Suprapubic skin (tissue), 4 donors: ENCODE measurements around the gene CYB561D1. TPM values are rescaled to one million over a fixed set of nuclear protein-coding genes. Genes with fewer than 3 reads are reported as not detected.

Experiments used
- DNase-seq, 2 donors: peaks; one replicate each; pipeline ENCODE4 v3.0.0-alpha.2; 2019; ENCODE audit warnings: low spot score in 2 of 2
- H3K27ac ChIP-seq: fragments of 200-600 bp; sonication (generic); one replicate; pipeline ENCODE4 v1.5.1; 2019
- H3K27me3 ChIP-seq: fragments of 200-600 bp; sonication (generic); one replicate; pipeline ENCODE4 v1.5.1; 2019
- H3K36me3 ChIP-seq: fragments of 200-600 bp; sonication (generic); one replicate; pipeline ENCODE4 v1.5.1; 2019
- H3K4me1 ChIP-seq: fragments of 200-600 bp; sonication (generic); one replicate; pipeline ENCODE4 v1.5.1; 2019
- H3K4me3 ChIP-seq: fragments of 200-600 bp; sonication (generic); one replicate; pipeline ENCODE4 v1.5.1; 2019; ENCODE audit warnings: mild to moderate bottlenecking
- H3K9me3 ChIP-seq: fragments of 200-600 bp; sonication (generic); one replicate; pipeline ENCODE4 v1.5.1; 2019
- CTCF ChIP-seq, 2 donors: fragments of 200-600 bp in 1 of 2; fragments of 450-650 bp in 1 of 2; sonication (generic) in 1 of 2; IDR thresholded peaks; one replicate each; pipeline ENCODE4 v1.5.1; 2016 to 2019; ENCODE audit warnings: antibody characterized with exemption in 2 of 2, mild to moderate bottlenecking in 1 of 2, moderate library complexity in 1 of 2
- EP300 ChIP-seq: sonication (generic); formaldehyde crosslinking; IDR thresholded peaks from one replicate; pipeline ENCODE4 v1.6.1; 2017; ENCODE audit warnings: antibody characterized with exemption
- POLR2A ChIP-seq, 2 donors: fragments of 450-650 bp; IDR thresholded peaks; one replicate each; pipeline ENCODE4 v1.6.1; 2017; ENCODE audit warnings: antibody characterized with exemption in 2 of 2, mild to moderate bottlenecking in 2 of 2, moderate library complexity in 2 of 2
- POLR2AphosphoS5 ChIP-seq, 3 donors: sonication (generic); formaldehyde crosslinking; IDR thresholded peaks; one replicate each; pipeline ENCODE4 v1.6.1; 2017; ENCODE audit warnings: antibody characterized with exemption in 3 of 3
- WGBS: methylation state at CpG from one replicate; pipeline ENCODE4 v1.1.5; 2018; 5-methylcytosine and 5-hydroxymethylcytosine counted together
- total RNA-seq, 4 donors: library from RNA; depleted of rRNA; stranded (reverse); fragments of >200 nt; gene quantifications; one replicate each; pipeline ENCODE4 v1.1.0, GENCODE V29; 2016

The CYB561D1 gene
- total RNA-seq, 4 donors from 2014 or later = 12.3 to 27.4 (median 24.7) TPM

GRCh38 chr1:109501644-109502363, 7.9 kb downstream of the CYB561D1 start:
- 56% methylated on average over 5 of the region's 5 CpGs for whole genome bisulfite sequencing
- peaks cover 72% of the 10 kb centered on the region for H3K4me1 ChIP-seq

GRCh38 chr1:109502364-109502851, 8.5 kb downstream of the CYB561D1 start:
- Histone ChIP-seq H3K27me3 (no peaks in the 10 kb centered on the region), H3K4me3 (no peak overlapping the region), H3K36me3 (peaks cover 9% of the 10 kb centered on the region), H3K27ac (no peak overlapping the region), H3K4me1 (peaks cover 66% of the 10 kb centered on the region), H3K9me3 (no peaks in the 10 kb centered on the region)
- no peak for TF ChIP-seq POLR2A (IDR thresholded peaks at IDR 0.05)
- TF ChIP-seq EP300 = no peak
- TF ChIP-seq CTCF (IDR thresholded peaks at IDR 0.05) = no peak
- no peak for TF ChIP-seq POLR2AphosphoS5 (IDR thresholded peaks at IDR 0.05)
- 50% methylated on average over 3 of the region's 3 CpGs for WGBS
- DNase-seq = no peak

More at GRCh38 chr1:109501644-109502363, 7.9 kb downstream of the CYB561D1 start:
- H3K36me3 ChIP-seq = peaks cover 15% of the 10 kb centered on the region
- no peak for DNase-seq
- H3K27me3 ChIP-seq = no peaks in the 10 kb centered on the region
- TF ChIP-seq CTCF (IDR thresholded peaks at IDR 0.05) (no peak), POLR2AphosphoS5 (IDR thresholded peaks at IDR 0.05) (no peak), POLR2A (IDR thresholded peaks at IDR 0.05) (no peak), EP300 (no peak)
- no peak overlapping the region for H3K4me3 ChIP-seq
- H3K27ac ChIP-seq = no peak overlapping the region
- no peaks in the 10 kb centered on the region for H3K9me3 ChIP-seq

- DNase-seq = no peak
- no peak for TF ChIP-seq CTCF (IDR thresholded peaks at IDR 0.05)
- no peak for TF ChIP-seq POLR2A (IDR thresholded peaks at IDR 0.05)
- TF ChIP-seq EP300 = no peak
- TF ChIP-seq POLR2AphosphoS5 (IDR thresholded peaks at IDR 0.05) = no peak
- H3K4me1 ChIP-seq = peaks cover 53% of the 10 kb centered on the region
- 47% methylated on average over 5 of the region's 5 CpGs for WGBS
- H3K9me3 ChIP-seq = no peaks in the 10 kb centered on the region
- H3K27ac ChIP-seq = no peak overlapping the region
- no peaks in the 10 kb centered on the region for H3K27me3 ChIP-seq
- peaks cover 3% of the 10 kb centered on the region for H3K36me3 ChIP-seq
- H3K4me3 ChIP-seq = no peak overlapping the region
Measured at GRCh38 chr1:109503935-109504334, 10.0 kb downstream of the CYB561D1 start.

- DNase-seq = no peak
- 87% methylated on average over 1 of the region's 1 CpG for WGBS
- peaks cover 3% of the 10 kb centered on the region for H3K36me3 ChIP-seq
- no peak overlapping the region for H3K27ac ChIP-seq
- H3K27me3 ChIP-seq = no peaks in the 10 kb centered on the region
- H3K9me3 ChIP-seq = no peaks in the 10 kb centered on the region
- no peak overlapping the region for H3K4me3 ChIP-seq
- TF ChIP-seq CTCF (IDR thresholded peaks at IDR 0.05) (no peak), POLR2AphosphoS5 (IDR thresholded peaks at IDR 0.05) (no peak), EP300 (no peak), POLR2A (IDR thresholded peaks at IDR 0.05) (no peak)
- H3K4me1 ChIP-seq = peaks cover 50% of the 10 kb centered on the region
Measured at GRCh38 chr1:109504974-109505373, 11.1 kb downstream of the CYB561D1 start.

DNA sequence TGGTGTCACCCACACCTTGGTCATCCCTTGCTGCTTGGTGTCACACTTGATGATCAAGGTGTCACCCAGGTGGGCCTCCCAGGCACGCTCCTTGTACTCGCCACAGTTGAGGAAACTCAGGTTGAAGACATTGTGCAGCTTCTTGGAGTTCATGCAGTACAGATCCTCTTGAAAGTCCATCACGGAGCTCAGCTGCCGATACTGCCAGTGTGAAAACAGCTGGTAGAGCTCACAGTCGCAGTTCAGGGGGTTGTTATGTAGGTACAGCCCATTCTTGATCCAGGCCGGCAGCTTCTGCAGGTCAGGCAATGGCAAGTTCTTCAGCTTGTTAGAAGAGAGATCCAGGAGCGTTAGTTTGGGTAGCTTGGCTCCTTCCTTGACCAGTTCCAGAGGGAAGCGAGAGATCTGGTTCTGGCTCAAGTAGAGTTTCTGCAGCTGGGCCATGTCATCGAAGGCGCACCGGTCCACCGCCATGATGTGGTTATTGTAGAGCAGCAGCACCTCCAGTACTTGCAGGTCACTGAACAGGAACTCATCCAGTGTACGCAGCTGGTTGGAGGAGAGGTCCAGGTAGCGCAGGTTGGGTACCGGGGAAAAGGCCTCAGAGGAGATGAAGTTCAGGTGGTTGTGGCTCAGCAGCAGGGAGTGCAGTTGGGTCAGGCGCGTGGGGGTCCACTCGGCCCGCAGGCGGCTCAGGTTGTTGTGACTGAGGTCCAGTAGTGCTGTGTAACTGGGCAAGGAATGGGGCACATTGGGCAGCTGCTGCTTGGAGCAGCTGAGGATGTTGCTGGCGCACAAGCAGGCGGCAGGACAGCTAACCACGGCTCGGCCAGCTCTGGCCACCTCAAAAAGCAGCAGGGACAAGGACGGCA, 14.3 kb downstream of the CYB561D1 start:
- no peaks in the 10 kb centered on the region for H3K36me3 ChIP-seq
- H3K9me3 ChIP-seq = no peaks in the 10 kb centered on the region
- no peak overlapping the region for H3K4me3 ChIP-seq
- no peak for DNase-seq
- WGBS = 95% methylated on average over 21 of the region's 25 CpGs
- TF ChIP-seq CTCF (IDR thresholded peaks at IDR 0.05) = no peak
- TF ChIP-seq POLR2AphosphoS5 (IDR thresholded peaks at IDR 0.05) = no peak
- TF ChIP-seq POLR2A (IDR thresholded peaks at IDR 0.05) = no peak
- no peak for TF ChIP-seq EP300
- peaks cover 29% of the 10 kb centered on the region for H3K4me1 ChIP-seq
- H3K27me3 ChIP-seq = no peaks in the 10 kb centered on the region
- no peak overlapping the region for H3K27ac ChIP-seq
